HG03280 (cell line): ENCODE measurements around the gene EDRF1.
A peak's percentile ranks its signal among the peaks of the same experiment; 100 is the strongest.

ENCODE experiments used
- ATAC-seq: cut with Tn5 transposase; IDR thresholded peaks from one replicate; pipeline ENCODE4 v1.9.1; 2021; ENCODE audit warnings: mild to moderate bottlenecking, moderate library complexity; ENCODE audit not compliant: unreplicated experiment

EDRF1 gene

GRCh38 chr10:125783957-125784356, 64.4 kb downstream of the EDRF1 start:
- peak; percentile 69 for ATAC-seq

- no peak for ATAC-seq
Observed at GRCh38 chr10:125785791-125786190, 66.3 kb downstream of the EDRF1 start.

GRCh38 chr10:125788156-125789034, 68.9 kb downstream of the EDRF1 start:
- ATAC-seq = no peak

GRCh38 chr10:125792342-125793300, 73.1 kb downstream of the EDRF1 start:
- ATAC-seq = no peak

GRCh38 chr10:125795128-125795527, 75.6 kb downstream of the EDRF1 start:
- no peak for ATAC-seq

GRCh38 chr10:125795637-125796190, 76.2 kb downstream of the EDRF1 start:
- no peak for ATAC-seq

- no peak for ATAC-seq
Observed at GRCh38 chr10:125797424-125797823, 77.9 kb downstream of the EDRF1 start.

- ATAC-seq = no peak
Observed at GRCh38 chr10:125797994-125798662, 78.6 kb downstream of the EDRF1 start.

GRCh38 chr10:125799451-125800182, 80.1 kb downstream of the EDRF1 start:
- no peak for ATAC-seq

- no peak for ATAC-seq
Observed at GRCh38 chr10:125801574-125801973, 82.1 kb downstream of the EDRF1 start.

- no peak for ATAC-seq
Observed at GRCh38 chr10:125802131-125802530, 82.6 kb downstream of the EDRF1 start.

GRCh38 chr10:125802739-125803138, 83.2 kb downstream of the EDRF1 start:
- ATAC-seq = no peak

GRCh38 chr10:125808047-125808446, 88.5 kb downstream of the EDRF1 start:
- ATAC-seq = no peak

GRCh38 chr10:125811251-125811650, 91.7 kb downstream of the EDRF1 start:
- no peak for ATAC-seq

GRCh38 chr10:125812128-125812750, 92.7 kb downstream of the EDRF1 start:
- no peak for ATAC-seq
